ENCODE results near the gene EGFLAM. TPM values are rescaled to one million over a fixed set of nuclear protein-coding genes. Genes with fewer than 3 reads are reported as not detected.
"Not testable (repeated sequence)": the region's sequence is repeated elsewhere in the genome, so short reads cannot be mapped to it uniquely, and the experiment has no call there.

Gene EGFLAM
- total RNA-seq, 1 donor from 2014 or later: 0.69 TPM

DNA sequence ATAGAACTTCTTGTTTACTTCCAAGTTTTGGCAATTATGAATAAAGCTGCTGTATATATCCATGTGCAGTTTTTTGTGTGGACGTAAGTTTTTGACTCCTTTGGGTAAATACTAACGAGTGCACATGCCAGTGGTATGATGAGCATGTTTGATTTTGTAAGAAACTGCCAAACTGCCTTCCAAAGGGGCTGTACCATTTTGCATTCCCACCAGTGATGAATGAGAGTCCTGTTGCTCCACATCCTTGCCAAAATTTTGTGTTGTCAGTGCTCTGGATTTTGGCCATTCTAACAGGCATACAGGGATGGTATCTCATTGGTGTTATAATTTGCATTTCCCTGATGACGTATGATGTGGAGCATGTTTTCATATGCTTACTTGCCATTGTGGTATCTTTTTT lies 73.5 kb downstream of the EGFLAM start:
- H3K27me3 Mint-ChIP-seq: no peaks in the 10 kb centered on the region
- DNase-seq (ENCODE audit: low spot score, unreplicated experiment): no peak
- H3K4me3 Mint-ChIP-seq (ENCODE audit: low read depth): no peak overlapping the region
- H3K27ac Mint-ChIP-seq: no peak overlapping the region
- H3K36me3 Mint-ChIP-seq (ENCODE audit: insufficient read depth): no peaks in the 10 kb centered on the region
- no peaks in the 10 kb centered on the region for H3K4me1 Mint-ChIP-seq (ENCODE audit: low read depth)
- H3K9me3 Mint-ChIP-seq (ENCODE audit: low read depth): peaks cover 6% of the 10 kb centered on the region
- TF ChIP-seq, protein P1, sequence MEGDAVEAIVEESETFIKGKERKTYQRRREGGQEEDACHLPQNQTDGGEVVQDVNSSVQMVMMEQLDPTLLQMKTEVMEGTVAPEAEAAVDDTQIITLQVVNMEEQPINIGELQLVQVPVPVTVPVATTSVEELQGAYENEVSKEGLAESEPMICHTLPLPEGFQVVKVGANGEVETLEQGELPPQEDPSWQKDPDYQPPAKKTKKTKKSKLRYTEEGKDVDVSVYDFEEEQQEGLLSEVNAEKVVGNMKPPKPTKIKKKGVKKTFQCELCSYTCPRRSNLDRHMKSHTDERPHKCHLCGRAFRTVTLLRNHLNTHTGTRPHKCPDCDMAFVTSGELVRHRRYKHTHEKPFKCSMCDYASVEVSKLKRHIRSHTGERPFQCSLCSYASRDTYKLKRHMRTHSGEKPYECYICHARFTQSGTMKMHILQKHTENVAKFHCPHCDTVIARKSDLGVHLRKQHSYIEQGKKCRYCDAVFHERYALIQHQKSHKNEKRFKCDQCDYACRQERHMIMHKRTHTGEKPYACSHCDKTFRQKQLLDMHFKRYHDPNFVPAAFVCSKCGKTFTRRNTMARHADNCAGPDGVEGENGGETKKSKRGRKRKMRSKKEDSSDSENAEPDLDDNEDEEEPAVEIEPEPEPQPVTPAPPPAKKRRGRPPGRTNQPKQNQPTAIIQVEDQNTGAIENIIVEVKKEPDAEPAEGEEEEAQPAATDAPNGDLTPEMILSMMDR (IDR thresholded peaks at IDR 0.05; ENCODE audit: unreplicated experiment): no peak

- H3K4me3 Mint-ChIP-seq (ENCODE audit: low read depth); H3K36me3 Mint-ChIP-seq (ENCODE audit: insufficient read depth); DNase-seq (ENCODE audit: low spot score, unreplicated experiment); H3K27ac Mint-ChIP-seq; H3K27me3 Mint-ChIP-seq; H3K4me1 Mint-ChIP-seq (ENCODE audit: low read depth); H3K9me3 Mint-ChIP-seq (ENCODE audit: low read depth): not testable (repeated sequence)
Measured at GRCh38 chr5:38333181-38333580, 74.8 kb downstream of the EGFLAM start.

- Mint-ChIP-seq H3K9me3 (ENCODE audit: low read depth) (no peaks in the 10 kb centered on the region), H3K27me3 (peaks cover 32% of the 10 kb centered on the region), H3K4me1 (ENCODE audit: low read depth) (no peaks in the 10 kb centered on the region), H3K36me3 (ENCODE audit: insufficient read depth) (no peaks in the 10 kb centered on the region), H3K27ac (no peak overlapping the region), H3K4me3 (ENCODE audit: low read depth) (no peak overlapping the region)
- TF ChIP-seq, protein P1 (IDR thresholded peaks at IDR 0.05; ENCODE audit: unreplicated experiment): no peak
- DNase-seq (ENCODE audit: low spot score, unreplicated experiment): no peak
Measured at GRCh38 chr5:38338455-38338854, 80.1 kb downstream of the EGFLAM start.

DNA sequence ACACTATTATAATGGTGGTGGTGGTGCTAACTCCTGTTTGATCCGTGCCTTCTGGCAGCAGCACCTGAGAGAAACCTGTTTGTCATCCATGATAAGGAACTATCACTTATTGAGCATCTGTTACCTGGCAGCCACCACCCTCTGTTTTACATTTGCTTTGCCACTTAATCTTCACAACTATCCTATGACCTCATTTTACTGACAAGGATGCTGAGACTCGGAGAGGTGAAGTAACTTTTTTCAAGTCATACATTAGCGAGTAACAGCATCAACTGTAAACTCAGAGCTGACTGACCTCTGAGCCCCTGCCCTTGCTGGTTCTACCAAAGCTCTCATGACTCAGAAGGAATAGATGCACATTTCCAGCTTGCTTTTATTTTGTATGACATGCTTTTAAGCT lies 81.1 kb downstream of the EGFLAM start:
- DNase-seq (ENCODE audit: low spot score, unreplicated experiment): no peak
- TF ChIP-seq, protein P1 (IDR thresholded peaks at IDR 0.05; ENCODE audit: unreplicated experiment): no peak
- no peak overlapping the region for H3K4me3 Mint-ChIP-seq (ENCODE audit: low read depth)
- peak overlapping the region; percentile 6 for H3K27ac Mint-ChIP-seq
- no peaks in the 10 kb centered on the region for H3K4me1 Mint-ChIP-seq (ENCODE audit: low read depth)
- H3K27me3 Mint-ChIP-seq: peaks cover 32% of the 10 kb centered on the region
- H3K36me3 Mint-ChIP-seq (ENCODE audit: insufficient read depth): no peaks in the 10 kb centered on the region
- H3K9me3 Mint-ChIP-seq (ENCODE audit: low read depth): no peaks in the 10 kb centered on the region

DNA sequence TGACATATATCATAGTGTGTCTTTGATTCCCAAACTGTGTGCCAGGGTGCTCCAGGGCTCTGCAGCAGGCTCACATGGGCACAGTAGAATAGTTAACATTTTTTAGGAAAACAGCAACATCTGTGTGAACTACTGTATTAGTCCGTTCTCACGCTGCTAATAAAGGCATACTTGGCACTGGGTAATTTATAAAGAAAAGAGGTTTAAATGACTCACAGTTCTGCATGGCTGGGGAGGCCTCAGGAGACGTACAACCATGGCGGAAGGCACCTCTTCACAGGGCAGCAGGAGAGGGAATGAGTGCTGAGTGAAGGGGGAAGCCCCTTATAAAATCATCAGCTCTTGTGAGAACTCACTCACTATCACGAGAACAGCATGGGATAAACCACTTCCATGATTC lies 82.7 kb downstream of the EGFLAM start:
- H3K27ac Mint-ChIP-seq: no peak overlapping the region
- H3K4me3 Mint-ChIP-seq (ENCODE audit: low read depth): no peak overlapping the region
- H3K4me1 Mint-ChIP-seq (ENCODE audit: low read depth): no peaks in the 10 kb centered on the region
- H3K9me3 Mint-ChIP-seq (ENCODE audit: low read depth): no peaks in the 10 kb centered on the region
- peaks cover 41% of the 10 kb centered on the region for H3K27me3 Mint-ChIP-seq
- no peaks in the 10 kb centered on the region for H3K36me3 Mint-ChIP-seq (ENCODE audit: insufficient read depth)
- TF ChIP-seq, protein P1 (IDR thresholded peaks at IDR 0.05; ENCODE audit: unreplicated experiment): no peak
- DNase-seq (ENCODE audit: low spot score, unreplicated experiment): no peak

GRCh38 chr5:38341641-38342040 lies 83.3 kb downstream of the EGFLAM start:
- Mint-ChIP-seq H3K36me3 (ENCODE audit: insufficient read depth) (no peaks in the 10 kb centered on the region), H3K4me1 (ENCODE audit: low read depth) (no peaks in the 10 kb centered on the region), H3K9me3 (ENCODE audit: low read depth) (no peaks in the 10 kb centered on the region), H3K27me3 (peaks cover 41% of the 10 kb centered on the region), H3K4me3 (ENCODE audit: low read depth) (no peak overlapping the region), H3K27ac (no peak overlapping the region)
- TF ChIP-seq, protein P1 (IDR thresholded peaks at IDR 0.05; ENCODE audit: unreplicated experiment): no peak
- no peak for DNase-seq (ENCODE audit: low spot score, unreplicated experiment)
